Peyer's patch (tissue), 4 donors: ENCODE measurements around the gene CPAMD8. TPM values are rescaled to one million over a fixed set of nuclear protein-coding genes. Genes with fewer than 3 reads are reported as not detected.

Experiments used
- DNase-seq, 3 donors: peaks; one replicate each; pipeline ENCODE4 v3.0.0-alpha.2; 2017 to 2019
- H3K27ac ChIP-seq, 4 donors: fragments of 200-600 bp; sonication (generic); one replicate each; pipeline ENCODE4 v1.5.1; 2016 to 2019
- H3K27me3 ChIP-seq, 2 donors: fragments of 200-600 bp; sonication (generic); one replicate each; pipeline ENCODE4 v1.5.1; 2019
- H3K36me3 ChIP-seq, 3 donors: fragments of 200-600 bp; sonication (generic); one replicate each; pipeline ENCODE4 v1.5.1; 2016 to 2019
- H3K4me1 ChIP-seq, 4 donors: fragments of 200-600 bp; sonication (generic); one replicate each; pipeline ENCODE4 v1.5.1; 2016 to 2019
- H3K4me3 ChIP-seq, 4 donors: fragments of 200-600 bp; sonication (generic); 1 replicate in 3 of 4; 2 replicates in 1 of 4; pipeline ENCODE4 v1.5.1; 2016 to 2019; ENCODE audit warnings: mild to moderate bottlenecking in 1 of 4
- H3K9me3 ChIP-seq, 4 donors: fragments of 200-600 bp; sonication (generic); one replicate each; pipeline ENCODE4 v1.5.1; 2016 to 2019; ENCODE audit warnings: mild to moderate bottlenecking in 1 of 4
- POLR2A ChIP-seq, 2 donors: fragments of 450-650 bp; IDR thresholded peaks; one replicate each; pipeline ENCODE4 v1.5.1; 2017; ENCODE audit warnings: antibody characterized with exemption in 2 of 2, mild to moderate bottlenecking in 2 of 2, moderate library complexity in 2 of 2
- total RNA-seq, 4 donors: library from RNA; depleted of rRNA; stranded (reverse); fragments of >200 nt; gene quantifications; one replicate each; pipeline ENCODE4 v1.1.0, GENCODE V29; 2016
- TF ChIP-seq, protein P1 (sequence below), 6 experiments: fragments of 450-650 bp in 4 of 6; fragments of 200-600 bp in 2 of 6; sonication (generic) in 1 of 6; IDR thresholded peaks; one replicate each; pipeline ENCODE4 v1.5.1; 2017 to 2019; ENCODE audit warnings: antibody characterized with exemption in 6 of 6, mild to moderate bottlenecking in 3 of 6, moderate library complexity in 1 of 6

CPAMD8 gene
- total RNA-seq, 4 donors from 2014 or later: 2.6 to 10.7 (median 5.2) TPM

DNA sequence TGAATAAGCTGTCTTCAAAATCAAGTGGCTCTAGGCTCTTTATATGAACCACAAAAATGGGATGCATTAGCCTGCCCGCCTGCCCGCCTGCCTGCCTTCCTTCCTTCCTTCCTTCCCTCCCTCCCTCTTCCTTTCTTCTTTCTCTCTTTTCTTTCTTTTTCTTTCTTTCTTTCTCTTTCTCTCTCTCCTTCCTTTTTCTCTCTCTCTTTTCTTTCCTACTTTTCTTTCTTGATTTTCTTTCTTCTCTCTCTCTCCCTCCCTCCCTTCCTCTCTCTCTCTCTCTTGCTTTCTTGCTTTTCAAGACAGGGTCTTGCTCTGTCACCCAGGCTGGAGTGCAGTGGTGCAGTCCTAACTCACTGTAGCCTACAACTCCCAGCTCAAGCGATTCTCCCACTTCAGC lies 110.9 kb downstream of the CPAMD8 start:
- TF ChIP-seq, protein P1, sequence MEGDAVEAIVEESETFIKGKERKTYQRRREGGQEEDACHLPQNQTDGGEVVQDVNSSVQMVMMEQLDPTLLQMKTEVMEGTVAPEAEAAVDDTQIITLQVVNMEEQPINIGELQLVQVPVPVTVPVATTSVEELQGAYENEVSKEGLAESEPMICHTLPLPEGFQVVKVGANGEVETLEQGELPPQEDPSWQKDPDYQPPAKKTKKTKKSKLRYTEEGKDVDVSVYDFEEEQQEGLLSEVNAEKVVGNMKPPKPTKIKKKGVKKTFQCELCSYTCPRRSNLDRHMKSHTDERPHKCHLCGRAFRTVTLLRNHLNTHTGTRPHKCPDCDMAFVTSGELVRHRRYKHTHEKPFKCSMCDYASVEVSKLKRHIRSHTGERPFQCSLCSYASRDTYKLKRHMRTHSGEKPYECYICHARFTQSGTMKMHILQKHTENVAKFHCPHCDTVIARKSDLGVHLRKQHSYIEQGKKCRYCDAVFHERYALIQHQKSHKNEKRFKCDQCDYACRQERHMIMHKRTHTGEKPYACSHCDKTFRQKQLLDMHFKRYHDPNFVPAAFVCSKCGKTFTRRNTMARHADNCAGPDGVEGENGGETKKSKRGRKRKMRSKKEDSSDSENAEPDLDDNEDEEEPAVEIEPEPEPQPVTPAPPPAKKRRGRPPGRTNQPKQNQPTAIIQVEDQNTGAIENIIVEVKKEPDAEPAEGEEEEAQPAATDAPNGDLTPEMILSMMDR (IDR thresholded peaks at IDR 0.05): no peak
- no peak for TF ChIP-seq POLR2A (IDR thresholded peaks at IDR 0.05)

DNA sequence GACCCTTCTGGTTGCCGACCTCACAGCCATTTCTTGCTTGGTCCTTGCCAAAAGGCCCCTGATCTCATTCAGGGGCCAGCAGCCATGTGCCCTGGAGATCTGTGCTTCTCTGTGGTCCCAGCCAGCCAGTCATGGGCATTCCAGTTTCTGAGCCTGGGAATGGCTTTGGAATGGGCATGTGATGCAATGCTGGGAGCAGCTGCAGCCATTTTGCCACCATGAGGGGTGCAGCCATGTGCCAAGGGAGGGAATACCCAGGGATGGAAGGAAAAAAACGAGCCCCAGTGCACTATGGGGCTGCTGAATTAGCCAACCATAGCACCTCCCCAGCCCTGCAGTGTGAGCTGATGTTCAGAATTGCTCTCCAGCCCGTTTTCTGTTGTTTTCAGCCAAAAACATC lies 111.5 kb downstream of the CPAMD8 start:
- H3K27ac ChIP-seq: no peak overlapping the region
- H3K27me3 ChIP-seq: no peaks in the 10 kb centered on the region
- H3K4me1 ChIP-seq: no peaks in the 10 kb centered on the region
- peaks cover 0 to 21% (median 8%) of the 10 kb centered on the region in 4 donors for H3K9me3 ChIP-seq
- DNase-seq: peak in 1 of 3 donors; percentile 0
- no peak for TF ChIP-seq POLR2A (IDR thresholded peaks at IDR 0.05)
- TF ChIP-seq, protein P1 (IDR thresholded peaks at IDR 0.05): no peak
- no peak overlapping the region for H3K4me3 ChIP-seq
- no peaks in the 10 kb centered on the region for H3K36me3 ChIP-seq

More for the DNA sequence above, 110.9 kb downstream of the CPAMD8 start:
- no peak overlapping the region for H3K4me3 ChIP-seq
- peaks cover 0 to 21% (median 8%) of the 10 kb centered on the region in 4 donors for H3K9me3 ChIP-seq
- H3K36me3 ChIP-seq: no peaks in the 10 kb centered on the region
- no peaks in the 10 kb centered on the region for H3K4me1 ChIP-seq
- no peak overlapping the region for H3K27ac ChIP-seq
- no peaks in the 10 kb centered on the region for H3K27me3 ChIP-seq
- no peak for DNase-seq

DNA sequence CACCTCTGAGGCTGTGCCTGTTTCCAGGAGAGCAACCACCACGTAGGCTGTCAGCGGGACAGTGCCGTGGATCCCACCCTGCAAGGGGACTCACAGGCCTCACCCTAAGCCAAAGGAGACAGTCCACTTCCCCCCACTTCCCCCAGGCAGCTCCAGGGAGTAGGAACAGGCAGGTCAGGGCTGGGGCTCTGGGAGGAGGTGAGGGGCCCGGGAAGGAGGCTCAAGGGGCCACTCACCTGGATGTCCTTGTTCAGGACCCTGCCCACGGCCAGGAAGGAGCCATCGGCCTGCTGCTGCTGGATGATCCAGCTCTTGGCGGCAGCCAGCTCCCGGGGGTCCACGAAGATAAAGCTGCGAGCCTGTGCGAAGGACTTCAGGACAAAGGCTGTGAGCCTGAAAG lies 112.2 kb downstream of the CPAMD8 start:
- Histone ChIP-seq H3K4me1 (no peaks in the 10 kb centered on the region), H3K4me3 (no peak overlapping the region), H3K27me3 (no peaks in the 10 kb centered on the region), H3K27ac (no peak overlapping the region), H3K9me3 (peaks cover 0 to 21% (median 8%) of the 10 kb centered on the region in 4 donors), H3K36me3 (no peaks in the 10 kb centered on the region)
- no peak for DNase-seq
- TF ChIP-seq, protein P1 (IDR thresholded peaks at IDR 0.05): no peak
- no peak for TF ChIP-seq POLR2A (IDR thresholded peaks at IDR 0.05)

DNA sequence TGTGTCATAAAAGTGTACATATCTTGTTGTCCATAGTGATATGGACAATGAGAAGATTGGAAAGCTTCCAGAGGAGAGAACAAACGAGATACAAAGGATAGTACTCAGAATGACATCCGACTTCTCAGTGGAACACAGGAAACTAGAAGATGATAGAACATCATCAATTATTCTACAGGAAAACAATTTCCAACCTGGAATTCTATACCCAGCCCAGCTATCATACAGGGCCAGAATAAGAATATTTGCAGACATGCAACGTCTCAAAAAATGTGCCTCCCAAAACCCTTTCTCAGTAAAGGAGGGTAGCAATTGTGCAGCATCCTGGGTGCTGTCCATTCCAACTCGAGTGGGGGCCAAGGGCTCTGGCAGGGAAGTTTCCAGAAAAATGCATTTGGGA lies 113.8 kb downstream of the CPAMD8 start:
- Histone ChIP-seq H3K27ac (no peak overlapping the region), H3K36me3 (no peaks in the 10 kb centered on the region), H3K27me3 (no peaks in the 10 kb centered on the region), H3K4me3 (no peak overlapping the region), H3K4me1 (no peaks in the 10 kb centered on the region), H3K9me3 (peaks cover 0 to 21% (median 8%) of the 10 kb centered on the region in 4 donors)
- no peak for TF ChIP-seq POLR2A (IDR thresholded peaks at IDR 0.05)
- TF ChIP-seq, protein P1 (IDR thresholded peaks at IDR 0.05): no peak
- DNase-seq: no peak

DNA sequence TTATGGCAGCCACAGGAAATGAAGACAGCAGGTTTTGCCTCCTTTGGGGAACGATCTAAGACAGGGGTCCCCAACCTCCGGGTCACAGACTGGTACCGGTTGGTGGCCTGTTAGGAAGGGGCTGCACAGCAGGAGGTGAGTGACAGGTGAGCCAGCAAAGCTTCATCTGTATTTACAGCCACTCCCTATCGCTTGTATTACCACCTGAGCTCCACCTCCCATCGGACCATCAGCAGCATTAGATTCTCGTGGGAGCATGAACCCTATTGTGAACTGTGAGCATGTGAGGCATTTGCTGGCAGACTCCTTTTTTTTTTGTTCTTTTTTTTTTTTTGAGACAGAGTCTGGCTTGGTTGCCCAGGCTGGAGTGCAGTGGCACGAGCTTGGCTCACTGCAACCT lies 115.6 kb downstream of the CPAMD8 start:
- Histone ChIP-seq H3K27me3 (no peaks in the 10 kb centered on the region), H3K36me3 (no peaks in the 10 kb centered on the region), H3K4me1 (no peaks in the 10 kb centered on the region), H3K27ac (no peak overlapping the region), H3K4me3 (no peak overlapping the region), H3K9me3 (peaks cover 0 to 21% (median 8%) of the 10 kb centered on the region in 4 donors)
- peak in 1 of 3 donors; percentile 10 for DNase-seq
- no peak for TF ChIP-seq POLR2A (IDR thresholded peaks at IDR 0.05)
- TF ChIP-seq, protein P1 (IDR thresholded peaks at IDR 0.05): no peak

DNA sequence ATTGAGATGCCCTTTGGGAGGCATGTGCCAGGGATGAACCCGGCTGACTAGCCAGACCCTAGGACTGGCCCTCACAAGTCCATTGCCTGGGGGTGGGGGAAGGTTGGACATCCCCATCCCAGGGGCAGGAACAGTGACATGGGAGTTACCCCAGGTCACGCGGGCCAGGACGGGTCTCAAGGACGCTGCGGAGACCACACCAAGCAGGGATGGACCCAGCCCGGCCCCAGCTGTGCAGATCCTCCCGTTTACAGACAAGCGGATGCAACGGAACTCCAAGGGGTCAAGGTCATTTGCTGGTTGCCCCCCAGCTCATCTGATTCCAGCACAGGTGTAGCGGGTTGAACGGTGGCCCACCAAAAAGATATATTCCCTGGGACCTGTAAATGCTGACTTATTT lies 117.9 kb downstream of the CPAMD8 start:
- TF ChIP-seq, protein P1 (IDR thresholded peaks at IDR 0.05): no peak
- no peak for TF ChIP-seq POLR2A (IDR thresholded peaks at IDR 0.05)

More for the DNA sequence above, 117.9 kb downstream of the CPAMD8 start:
- Histone ChIP-seq H3K4me3 (no peak overlapping the region), H3K36me3 (no peaks in the 10 kb centered on the region), H3K4me1 (no peaks in the 10 kb centered on the region), H3K27me3 (no peaks in the 10 kb centered on the region), H3K9me3 (peaks cover 0 to 20% (median 6%) of the 10 kb centered on the region in 4 donors), H3K27ac (no peak overlapping the region)
- no peak for DNase-seq
